ENCODE results near the gene MEX3D. TPM values are rescaled to one million over a fixed set of nuclear protein-coding genes. Genes with fewer than 3 reads are reported as not detected.
"Not testable (repeated sequence)": the region's sequence is repeated elsewhere in the genome, so short reads cannot be mapped to it uniquely, and the experiment has no call there.

The MEX3D gene
- total and polyA plus RNA-seq, 4 donors, result 17.0 to 43.6 (median 34.5) TPM

- no peak for DNase-seq (ENCODE audit: low read depth in 4 of 6, low spot score in 6 of 6)
- WGBS (ENCODE audit: insufficient coverage), result 82% methylated on average over 11 of the region's 11 CpGs
- Histone ChIP-seq H3K4me3 (ENCODE audit: low read depth, low read length) (no peak overlapping the region), H3K9me3 (ENCODE audit: control insufficient read depth, insufficient read depth, low read length) (no peaks in the 10 kb centered on the region), H3K36me3 (ENCODE audit: control insufficient read depth, insufficient read depth, low read length) (peaks cover 48% of the 10 kb centered on the region), H3K27me3 (ENCODE audit: control insufficient read depth, insufficient read depth, low read length) (no peaks in the 10 kb centered on the region), H3K4me1 (ENCODE audit: control insufficient read depth, insufficient read depth, low read length) (no peaks in the 10 kb centered on the region), H3K27ac (ENCODE audit: low read depth, low read length) (no peak overlapping the region)
Observed at GRCh38 chr19:1531587-1531986, 36.5 kb downstream of the MEX3D start.

- DNase-seq (ENCODE audit: low read depth in 4 of 6, low spot score in 6 of 6); H3K4me3 ChIP-seq (ENCODE audit: low read depth, low read length); H3K4me1 ChIP-seq (ENCODE audit: control insufficient read depth, insufficient read depth, low read length); H3K27ac ChIP-seq (ENCODE audit: low read depth, low read length); H3K27me3 ChIP-seq (ENCODE audit: control insufficient read depth, insufficient read depth, low read length); H3K9me3 ChIP-seq (ENCODE audit: control insufficient read depth, insufficient read depth, low read length): not testable (repeated sequence)
- peaks cover 55% of the 10 kb centered on the region for H3K36me3 ChIP-seq (ENCODE audit: control insufficient read depth, insufficient read depth, low read length)
- 97% methylated on average over 8 of the region's 11 CpGs for WGBS (ENCODE audit: insufficient coverage)
Observed at GRCh38 chr19:1530856-1531255, 37.3 kb downstream of the MEX3D start.

- H3K36me3 ChIP-seq (ENCODE audit: control insufficient read depth, insufficient read depth, low read length), result peaks cover 54% of the 10 kb centered on the region
- H3K9me3 ChIP-seq (ENCODE audit: control insufficient read depth, insufficient read depth, low read length), result no peaks in the 10 kb centered on the region
- H3K27ac ChIP-seq (ENCODE audit: low read depth, low read length), result no peak overlapping the region
- peaks cover 7% of the 10 kb centered on the region for H3K4me1 ChIP-seq (ENCODE audit: control insufficient read depth, insufficient read depth, low read length)
- H3K4me3 ChIP-seq (ENCODE audit: low read depth, low read length), result no peak overlapping the region
- H3K27me3 ChIP-seq (ENCODE audit: control insufficient read depth, insufficient read depth, low read length), result peaks cover 10% of the 10 kb centered on the region
- 82% methylated on average over 13 of the region's 16 CpGs for WGBS (ENCODE audit: insufficient coverage)
- DNase-seq (ENCODE audit: low read depth in 4 of 6, low spot score in 6 of 6), result no peak
Observed at GRCh38 chr19:1529430-1529816, 38.7 kb downstream of the MEX3D start.

- Histone ChIP-seq H3K4me3 (ENCODE audit: low read depth, low read length) (no peak overlapping the region), H3K27me3 (ENCODE audit: control insufficient read depth, insufficient read depth, low read length) (peaks cover 11% of the 10 kb centered on the region), H3K36me3 (ENCODE audit: control insufficient read depth, insufficient read depth, low read length) (peaks cover 53% of the 10 kb centered on the region), H3K27ac (ENCODE audit: low read depth, low read length) (no peak overlapping the region), H3K9me3 (ENCODE audit: control insufficient read depth, insufficient read depth, low read length) (no peaks in the 10 kb centered on the region), H3K4me1 (ENCODE audit: control insufficient read depth, insufficient read depth, low read length) (peaks cover 10% of the 10 kb centered on the region)
- no peak for DNase-seq (ENCODE audit: low read depth in 4 of 6, low spot score in 6 of 6)
- WGBS (ENCODE audit: insufficient coverage), result 84% methylated on average over 19 of the region's 23 CpGs
Observed at GRCh38 chr19:1528596-1529429, 39.3 kb downstream of the MEX3D start.

GRCh38 chr19:1527650-1528309 is 40.3 kb downstream of the MEX3D start:
- Histone ChIP-seq H3K27ac (ENCODE audit: low read depth, low read length) (no peak overlapping the region), H3K36me3 (ENCODE audit: control insufficient read depth, insufficient read depth, low read length) (peaks cover 46% of the 10 kb centered on the region), H3K27me3 (ENCODE audit: control insufficient read depth, insufficient read depth, low read length) (peaks cover 18% of the 10 kb centered on the region), H3K4me3 (ENCODE audit: low read depth, low read length) (no peak overlapping the region), H3K4me1 (ENCODE audit: control insufficient read depth, insufficient read depth, low read length) (peaks cover 15% of the 10 kb centered on the region), H3K9me3 (ENCODE audit: control insufficient read depth, insufficient read depth, low read length) (no peaks in the 10 kb centered on the region)
- 82% methylated on average over 27 of the region's 27 CpGs for WGBS (ENCODE audit: insufficient coverage)
- DNase-seq (ENCODE audit: low read depth in 4 of 6, low spot score in 6 of 6), result no peak

GRCh38 chr19:1526979-1527649 is 41.0 kb downstream of the MEX3D start:
- peaks cover 46% of the 10 kb centered on the region for H3K36me3 ChIP-seq (ENCODE audit: control insufficient read depth, insufficient read depth, low read length)
- no peak overlapping the region for H3K4me3 ChIP-seq (ENCODE audit: low read depth, low read length)
- no peak overlapping the region for H3K27ac ChIP-seq (ENCODE audit: low read depth, low read length)
- H3K27me3 ChIP-seq (ENCODE audit: control insufficient read depth, insufficient read depth, low read length), result peaks cover 20% of the 10 kb centered on the region
- WGBS (ENCODE audit: insufficient coverage), result 78% methylated on average over 18 of the region's 18 CpGs
- H3K4me1 ChIP-seq (ENCODE audit: control insufficient read depth, insufficient read depth, low read length), result peaks cover 20% of the 10 kb centered on the region
- no peaks in the 10 kb centered on the region for H3K9me3 ChIP-seq (ENCODE audit: control insufficient read depth, insufficient read depth, low read length)
- no peak for DNase-seq (ENCODE audit: low read depth in 4 of 6, low spot score in 6 of 6)

- WGBS (ENCODE audit: insufficient coverage), result 80% methylated on average over 32 of the region's 33 CpGs
- H3K4me3 ChIP-seq (ENCODE audit: low read depth, low read length), result no peak overlapping the region
- H3K27me3 ChIP-seq (ENCODE audit: control insufficient read depth, insufficient read depth, low read length), result peaks cover 20% of the 10 kb centered on the region
- no peaks in the 10 kb centered on the region for H3K9me3 ChIP-seq (ENCODE audit: control insufficient read depth, insufficient read depth, low read length)
- H3K4me1 ChIP-seq (ENCODE audit: control insufficient read depth, insufficient read depth, low read length), result peaks cover 29% of the 10 kb centered on the region
- DNase-seq (ENCODE audit: low read depth in 4 of 6, low spot score in 6 of 6), result no peak
- no peak overlapping the region for H3K27ac ChIP-seq (ENCODE audit: low read depth, low read length)
- peaks cover 43% of the 10 kb centered on the region for H3K36me3 ChIP-seq (ENCODE audit: control insufficient read depth, insufficient read depth, low read length)
Observed at GRCh38 chr19:1526066-1526778, 41.9 kb downstream of the MEX3D start.

GRCh38 chr19:1525343-1525742 is 42.8 kb downstream of the MEX3D start:
- peaks cover 42% of the 10 kb centered on the region for H3K36me3 ChIP-seq (ENCODE audit: control insufficient read depth, insufficient read depth, low read length)
- peaks cover 20% of the 10 kb centered on the region for H3K27me3 ChIP-seq (ENCODE audit: control insufficient read depth, insufficient read depth, low read length)
- no peak overlapping the region for H3K4me3 ChIP-seq (ENCODE audit: low read depth, low read length)
- peaks cover 29% of the 10 kb centered on the region for H3K4me1 ChIP-seq (ENCODE audit: control insufficient read depth, insufficient read depth, low read length)
- no peak for DNase-seq (ENCODE audit: low read depth in 4 of 6, low spot score in 6 of 6)
- no peaks in the 10 kb centered on the region for H3K9me3 ChIP-seq (ENCODE audit: control insufficient read depth, insufficient read depth, low read length)
- WGBS (ENCODE audit: insufficient coverage), result 66% methylated on average over 31 of the region's 31 CpGs
- no peak overlapping the region for H3K27ac ChIP-seq (ENCODE audit: low read depth, low read length)

- WGBS (ENCODE audit: insufficient coverage), result 71% methylated on average over 16 of the region's 17 CpGs
- Histone ChIP-seq H3K36me3 (ENCODE audit: control insufficient read depth, insufficient read depth, low read length) (peaks cover 38% of the 10 kb centered on the region), H3K4me3 (ENCODE audit: low read depth, low read length) (no peak overlapping the region), H3K9me3 (ENCODE audit: control insufficient read depth, insufficient read depth, low read length) (no peaks in the 10 kb centered on the region), H3K27ac (ENCODE audit: low read depth, low read length) (no peak overlapping the region), H3K27me3 (ENCODE audit: control insufficient read depth, insufficient read depth, low read length) (peaks cover 20% of the 10 kb centered on the region), H3K4me1 (ENCODE audit: control insufficient read depth, insufficient read depth, low read length) (peaks cover 29% of the 10 kb centered on the region)
- DNase-seq (ENCODE audit: low read depth in 4 of 6, low spot score in 6 of 6), result no peak
Observed at GRCh38 chr19:1524972-1525325, 43.2 kb downstream of the MEX3D start.

All from spinal cord (tissue), 10 donors.